ES-I3 (cell line): Measurements from ENCODE around the gene IGSF11.
"Not testable (repeated sequence)": the region's sequence is repeated elsewhere in the genome, so short reads cannot be mapped to it uniquely, and the experiment has no call there.

ENCODE experiments used
- H3K36me3 ChIP-seq: 2 replicates; pipeline ENCODE4 v1.6.1; 2013; ENCODE audit warnings: mild to moderate bottlenecking, low read length, control low read depth, moderate library complexity; ENCODE audit not compliant: insufficient read depth
- H3K4me1 ChIP-seq: 2 replicates; pipeline ENCODE4 v1.6.1; 2013; ENCODE audit warnings: mild to moderate bottlenecking, control low read depth, low read length; ENCODE audit not compliant: insufficient read depth
- H3K9ac ChIP-seq: 2 replicates; pipeline ENCODE4 v1.6.1; 2013; ENCODE audit warnings: low read depth, mild to moderate bottlenecking, low read length, moderate library complexity
- H3K9me3 ChIP-seq: 2 replicates; pipeline ENCODE4 v1.6.1; 2013; ENCODE audit warnings: mild to moderate bottlenecking, low read length, moderate library complexity; ENCODE audit not compliant: control insufficient read depth, insufficient read depth

The IGSF11 gene

DNA sequence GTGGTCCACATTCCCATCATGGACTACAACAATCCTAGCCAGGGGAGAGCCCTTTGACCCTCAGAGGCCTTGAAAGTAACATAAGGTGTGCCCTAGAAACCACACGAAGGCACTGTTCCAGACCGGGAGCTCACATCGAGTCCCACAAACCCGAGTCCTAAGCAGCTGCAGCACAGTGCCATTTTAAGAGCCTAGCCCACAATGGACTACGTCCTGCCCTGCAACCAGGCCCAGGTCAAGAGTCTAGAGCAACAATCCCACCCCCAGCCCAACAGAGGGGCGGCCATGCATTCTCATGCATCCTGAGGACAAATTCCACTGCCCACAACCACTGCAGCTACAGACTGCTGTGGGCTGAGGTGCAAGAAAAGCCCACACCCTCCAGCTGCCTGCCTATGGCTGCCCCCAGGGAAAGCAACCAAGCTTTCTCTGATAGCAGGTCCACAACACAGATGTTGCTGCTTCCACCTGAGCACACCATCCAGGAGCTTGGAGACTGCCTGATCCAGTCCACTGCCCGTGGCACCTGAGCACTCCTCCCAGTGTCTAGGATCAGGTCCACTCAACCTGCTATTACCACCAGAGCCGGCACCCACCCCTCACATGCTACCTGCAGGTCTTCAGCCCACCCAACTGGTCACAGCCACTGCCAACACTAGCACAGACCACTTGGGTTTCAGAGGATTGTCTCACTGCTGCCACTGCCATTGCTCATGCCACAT, 56.8 kb downstream of the IGSF11 start:
- Histone ChIP-seq H3K9me3 (no peaks in the 10 kb centered on the region), H3K4me1 (no peaks in the 10 kb centered on the region), H3K9ac (no peak overlapping the region), H3K36me3 (no peaks in the 10 kb centered on the region)

DNA sequence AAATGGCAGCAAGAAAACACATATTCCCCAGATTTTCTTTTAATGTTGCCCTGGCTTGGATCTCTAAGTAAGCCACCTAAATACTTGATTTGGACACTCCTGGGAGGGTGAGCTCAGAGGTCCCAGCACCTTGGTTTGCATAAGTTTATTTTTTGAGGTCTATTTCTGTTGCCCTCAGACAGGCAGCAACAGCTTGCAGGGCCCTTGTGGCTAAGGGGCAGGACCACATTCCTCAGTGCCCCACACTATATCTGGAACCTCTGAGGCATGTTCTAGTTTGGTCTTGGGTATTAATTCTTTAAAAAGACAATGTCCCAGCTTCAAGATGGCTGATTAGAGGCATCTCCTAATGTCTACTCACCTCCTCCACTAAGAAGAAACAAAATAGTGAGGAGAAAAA, 57.5 kb downstream of the IGSF11 start:
- H3K4me1 ChIP-seq, result no peaks in the 10 kb centered on the region
- H3K9me3 ChIP-seq, result no peaks in the 10 kb centered on the region
- no peaks in the 10 kb centered on the region for H3K36me3 ChIP-seq
- no peak overlapping the region for H3K9ac ChIP-seq

DNA sequence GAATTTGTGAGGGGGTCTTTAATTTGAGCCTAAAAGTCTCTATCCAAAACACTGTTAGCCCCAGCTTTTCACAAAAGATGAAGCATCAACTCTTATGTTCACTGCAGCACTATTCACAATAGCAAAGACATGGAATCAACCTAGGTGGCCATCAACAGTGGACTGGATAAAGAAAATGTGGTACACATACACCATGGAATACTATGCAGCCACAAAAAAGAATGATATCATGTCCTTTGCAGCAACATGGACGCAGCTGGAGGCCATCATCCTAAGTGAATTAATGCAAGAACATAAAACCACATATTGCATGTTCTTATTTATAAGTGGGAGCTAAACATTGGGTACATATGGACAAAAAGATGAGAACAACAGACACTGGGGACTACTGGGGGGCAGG, 59.2 kb downstream of the IGSF11 start:
- not testable (repeated sequence) for H3K4me1 ChIP-seq, H3K36me3 ChIP-seq, H3K9ac ChIP-seq, H3K9me3 ChIP-seq

DNA sequence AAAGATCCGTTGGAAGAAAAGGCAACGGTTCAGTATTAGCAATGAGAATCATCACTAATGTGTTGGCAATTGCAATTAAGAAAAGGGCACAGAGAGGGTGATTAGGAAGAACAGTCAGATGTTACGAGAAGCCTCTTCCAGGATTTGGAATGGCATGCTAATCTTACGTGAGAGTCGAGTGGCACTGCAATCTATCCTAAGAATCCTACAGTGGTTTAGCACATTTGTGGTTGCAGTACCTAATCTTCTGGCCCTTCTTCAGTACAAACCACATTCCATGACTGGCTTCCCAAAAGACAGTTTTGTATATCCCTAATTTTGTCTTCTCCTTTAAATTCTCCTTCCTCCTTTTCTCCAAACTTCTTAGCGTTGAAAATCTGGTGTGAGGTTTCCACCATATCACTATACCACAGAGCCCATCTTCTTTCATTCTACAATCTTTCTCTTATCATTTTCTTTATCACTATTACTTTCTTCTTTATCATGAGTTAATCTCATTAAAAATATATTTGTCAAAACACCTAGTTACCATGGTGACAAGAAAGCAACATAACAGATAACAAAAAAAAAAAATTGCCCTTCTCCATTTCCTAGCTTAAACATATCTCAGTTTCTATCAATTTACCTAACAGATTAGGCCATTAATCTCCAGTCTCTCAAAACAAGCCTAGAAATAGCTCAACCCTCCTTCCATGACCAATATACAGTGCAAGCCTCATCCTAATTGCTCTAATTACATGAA, 60.1 kb downstream of the IGSF11 start:
- H3K9ac ChIP-seq, result no peak overlapping the region
- no peaks in the 10 kb centered on the region for H3K36me3 ChIP-seq
- no peaks in the 10 kb centered on the region for H3K9me3 ChIP-seq
- H3K4me1 ChIP-seq, result no peaks in the 10 kb centered on the region

DNA sequence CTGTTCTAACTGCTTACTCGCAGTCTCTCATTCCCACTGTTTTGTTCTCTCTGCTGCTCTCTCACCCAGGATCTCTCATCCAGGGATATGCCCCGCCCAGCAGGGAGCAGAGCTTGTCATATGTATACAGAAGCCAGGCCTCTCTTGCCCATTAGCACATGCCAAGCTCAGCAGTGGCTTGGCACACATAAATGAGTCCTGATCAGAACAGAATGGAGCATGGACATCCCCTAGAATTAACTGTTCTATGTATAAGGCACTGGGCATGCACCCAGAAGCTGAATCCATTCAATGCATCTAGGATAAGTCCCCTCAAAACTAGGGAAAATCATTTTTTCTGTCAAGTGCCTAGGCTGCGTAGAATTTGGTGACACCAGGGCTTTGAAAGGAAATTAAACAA, 61.6 kb downstream of the IGSF11 start:
- no peaks in the 10 kb centered on the region for H3K36me3 ChIP-seq
- H3K4me1 ChIP-seq, result no peaks in the 10 kb centered on the region
- H3K9me3 ChIP-seq, result no peaks in the 10 kb centered on the region
- no peak overlapping the region for H3K9ac ChIP-seq

DNA sequence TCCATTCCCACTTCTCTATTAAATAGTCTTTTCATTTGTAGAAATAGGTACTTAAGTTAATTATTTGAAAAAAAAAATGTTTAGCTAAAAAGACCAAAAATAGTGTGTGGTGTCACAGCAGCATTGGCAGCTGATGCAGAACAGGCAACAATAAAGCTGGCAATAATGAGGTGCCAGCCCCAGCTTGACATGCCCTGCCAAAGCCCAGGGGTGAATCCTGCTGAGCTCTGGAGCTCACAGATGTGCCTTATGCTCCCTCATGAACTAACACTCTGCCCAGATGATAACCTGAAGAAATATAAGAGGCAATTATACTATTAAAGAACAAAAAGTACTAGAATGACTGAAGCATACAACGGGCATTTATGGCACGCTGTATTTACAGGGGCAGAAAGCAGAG, 63.8 kb downstream of the IGSF11 start:
- Histone ChIP-seq H3K9me3 (no peaks in the 10 kb centered on the region), H3K9ac (no peak overlapping the region), H3K4me1 (no peaks in the 10 kb centered on the region), H3K36me3 (no peaks in the 10 kb centered on the region)

DNA sequence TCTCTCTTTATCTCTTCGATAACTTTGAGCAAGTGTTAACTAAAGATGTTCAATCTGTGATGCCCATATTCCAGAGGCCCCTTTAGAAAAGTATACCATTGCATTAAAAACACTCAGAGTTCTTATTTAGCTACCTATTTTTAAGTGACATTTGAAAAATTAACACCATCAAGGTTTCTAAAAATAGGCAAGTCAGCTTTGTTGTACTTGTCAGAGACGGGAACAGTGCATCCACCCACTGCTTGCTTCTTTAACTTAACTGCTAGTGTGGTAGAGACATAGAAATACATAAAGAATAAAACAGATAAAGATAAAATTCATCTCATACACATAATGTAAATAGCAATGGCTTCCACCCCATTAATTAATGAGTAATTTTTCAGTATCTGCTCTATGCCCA, 66.0 kb downstream of the IGSF11 start:
- Histone ChIP-seq H3K36me3 (no peaks in the 10 kb centered on the region), H3K9ac (no peak overlapping the region)

DNA sequence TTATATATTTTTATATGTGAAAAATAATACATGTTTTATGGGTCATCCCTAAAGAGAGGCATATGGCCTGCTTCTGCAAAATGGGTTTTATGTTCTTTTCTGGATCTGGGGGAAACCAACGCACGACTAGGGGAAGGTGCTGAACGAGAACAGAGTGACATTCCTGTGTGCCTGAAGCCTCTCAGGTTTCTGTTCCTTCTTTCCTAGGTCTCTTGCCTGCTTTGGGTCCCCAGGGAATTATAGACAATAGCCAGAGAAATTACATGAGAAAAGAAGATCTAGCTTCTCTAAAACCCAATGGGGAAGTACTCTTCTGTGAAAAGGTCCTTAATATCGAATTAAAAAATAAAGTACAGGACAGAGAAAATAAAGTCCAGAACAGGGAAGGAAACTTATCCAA, 66.5 kb downstream of the IGSF11 start:
- Histone ChIP-seq H3K9me3 (no peaks in the 10 kb centered on the region), H3K9ac (no peak overlapping the region), H3K36me3 (no peaks in the 10 kb centered on the region), H3K4me1 (no peaks in the 10 kb centered on the region)

More for the DNA sequence above, 66.0 kb downstream of the IGSF11 start:
- Histone ChIP-seq H3K9me3 (no peaks in the 10 kb centered on the region), H3K4me1 (no peaks in the 10 kb centered on the region)

DNA sequence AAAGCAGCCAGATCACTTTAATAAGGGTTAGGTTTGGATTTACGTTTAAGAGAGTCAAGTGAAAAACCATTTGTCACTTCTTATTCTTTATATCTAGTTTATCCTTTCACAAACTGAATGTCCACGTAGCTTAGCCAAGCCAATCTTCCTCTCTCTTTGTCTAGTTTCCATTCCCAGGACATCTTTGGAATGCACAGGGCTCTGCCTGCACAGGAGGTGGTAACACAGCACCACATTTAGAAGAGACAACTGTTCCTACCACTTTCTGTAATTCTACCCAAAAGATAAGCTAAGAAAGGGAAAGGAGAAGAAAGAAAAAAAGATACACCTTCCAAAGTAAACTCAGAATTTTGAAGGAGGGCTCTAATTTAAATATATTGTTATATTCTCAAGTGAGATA, 67.9 kb downstream of the IGSF11 start:
- Histone ChIP-seq H3K9me3 (no peaks in the 10 kb centered on the region), H3K9ac (no peak overlapping the region), H3K4me1 (no peaks in the 10 kb centered on the region), H3K36me3 (no peaks in the 10 kb centered on the region)

DNA sequence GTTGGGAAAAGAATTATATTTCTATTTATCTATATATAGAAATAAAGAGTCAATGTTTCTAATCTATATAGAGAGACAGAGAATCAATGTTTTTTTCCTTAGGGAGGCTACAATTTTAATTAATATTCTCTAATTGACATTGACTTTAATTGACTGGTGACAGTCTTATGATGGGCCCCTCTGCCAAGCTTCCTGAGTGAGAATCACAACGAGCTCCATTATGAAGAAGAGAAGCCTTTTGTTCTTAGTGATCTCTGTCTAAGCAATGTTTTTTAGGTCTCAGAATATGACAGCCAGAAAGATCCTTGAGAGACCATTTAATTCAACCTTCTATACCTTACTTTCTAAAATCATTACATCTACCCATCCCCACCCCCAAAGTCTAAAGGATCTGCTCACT, 70.9 kb downstream of the IGSF11 start:
- Histone ChIP-seq H3K36me3 (no peaks in the 10 kb centered on the region), H3K4me1 (no peaks in the 10 kb centered on the region), H3K9ac (no peak overlapping the region), H3K9me3 (no peaks in the 10 kb centered on the region)

DNA sequence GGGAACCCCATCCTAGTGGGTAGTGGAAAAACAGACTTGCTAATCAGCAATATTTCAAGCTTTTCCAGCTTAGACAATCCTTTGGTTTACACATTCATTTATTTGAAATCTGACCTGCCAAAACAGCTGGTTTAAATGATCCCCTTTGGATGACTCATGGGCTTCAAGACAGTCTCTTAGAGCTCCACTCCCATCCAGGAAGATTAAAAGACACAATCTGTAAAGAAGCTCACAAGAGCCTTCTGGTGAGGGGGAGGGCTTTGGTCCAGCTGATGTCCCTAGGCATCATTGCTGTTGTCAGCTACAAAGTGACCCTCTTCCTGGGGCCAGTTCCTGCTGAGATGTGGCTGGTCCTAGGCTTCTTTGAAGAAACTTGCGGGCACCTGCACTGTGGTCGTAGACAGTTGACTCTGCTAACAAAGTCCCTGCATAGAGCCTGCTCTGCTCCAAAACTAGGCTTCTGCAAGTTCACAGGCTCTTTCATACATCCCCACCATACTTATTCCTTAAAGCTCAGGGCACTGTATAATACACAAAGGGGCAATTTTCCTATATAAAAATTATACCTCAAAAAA, 73.7 kb downstream of the IGSF11 start:
- Histone ChIP-seq H3K9ac (no peak overlapping the region), H3K36me3 (no peaks in the 10 kb centered on the region), H3K4me1 (0 out of 2 replicates have a peak, but pooled peaks cover 3% of the 10 kb centered on the region), H3K9me3 (no peaks in the 10 kb centered on the region)

DNA sequence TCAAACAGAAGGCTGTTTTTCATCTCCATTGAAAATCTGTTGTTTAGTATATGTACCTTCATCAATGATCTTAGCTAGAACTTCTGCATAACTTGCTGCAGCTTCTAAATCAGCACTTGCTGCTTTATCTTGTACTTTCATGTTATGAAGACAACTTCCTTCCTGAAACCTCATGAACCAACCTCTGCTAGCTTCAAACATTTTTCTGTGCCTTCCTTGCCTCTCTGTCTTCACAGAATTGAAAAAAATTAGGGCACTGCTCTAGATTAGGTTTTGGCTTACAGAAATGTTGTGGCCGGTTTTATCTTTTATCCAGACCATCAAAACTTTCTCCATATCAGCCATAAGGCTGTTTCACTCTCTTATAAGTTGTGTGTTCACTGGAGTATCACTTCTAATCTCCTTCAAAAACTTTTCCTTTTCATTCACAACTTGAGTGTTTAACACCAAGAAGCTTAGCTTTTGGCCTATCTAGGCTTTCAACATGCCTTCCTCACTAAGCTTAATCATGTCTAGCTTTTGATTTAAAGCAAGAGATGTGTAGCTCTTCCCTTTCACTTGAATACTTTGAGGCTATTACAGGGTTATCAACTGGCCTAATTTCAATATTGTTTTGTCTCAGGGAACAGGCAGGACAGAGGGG, 78.6 kb downstream of the IGSF11 start:
- H3K9me3 ChIP-seq, result no peaks in the 10 kb centered on the region
- H3K36me3 ChIP-seq, result no peaks in the 10 kb centered on the region
- no peak overlapping the region for H3K9ac ChIP-seq
- H3K4me1 ChIP-seq, result 0 out of 2 replicates have a peak, but pooled peaks cover 3% of the 10 kb centered on the region

DNA sequence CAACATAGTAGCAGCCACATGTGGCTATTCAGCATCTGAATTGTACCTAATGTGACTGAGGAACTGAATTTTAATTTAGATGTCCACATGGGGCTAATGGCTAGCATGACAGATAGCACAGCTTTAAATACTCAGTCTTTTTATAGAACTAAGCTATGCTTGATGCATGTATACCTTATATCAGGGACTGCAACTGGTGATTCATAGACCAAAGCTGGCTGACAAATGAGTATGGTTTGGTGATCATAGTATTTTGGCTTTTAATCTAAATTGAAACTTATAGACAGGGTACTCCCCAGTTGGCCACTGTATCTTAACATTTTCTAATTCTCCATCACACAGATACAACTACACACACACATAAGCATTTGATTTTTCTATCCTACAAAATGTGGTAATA, 83.6 kb downstream of the IGSF11 start:
- H3K9me3 ChIP-seq, result no peaks in the 10 kb centered on the region
- H3K9ac ChIP-seq, result no peak overlapping the region
- H3K4me1 ChIP-seq, result no peaks in the 10 kb centered on the region
- H3K36me3 ChIP-seq, result no peaks in the 10 kb centered on the region; the same call in 1 of the 2 replicates

DNA sequence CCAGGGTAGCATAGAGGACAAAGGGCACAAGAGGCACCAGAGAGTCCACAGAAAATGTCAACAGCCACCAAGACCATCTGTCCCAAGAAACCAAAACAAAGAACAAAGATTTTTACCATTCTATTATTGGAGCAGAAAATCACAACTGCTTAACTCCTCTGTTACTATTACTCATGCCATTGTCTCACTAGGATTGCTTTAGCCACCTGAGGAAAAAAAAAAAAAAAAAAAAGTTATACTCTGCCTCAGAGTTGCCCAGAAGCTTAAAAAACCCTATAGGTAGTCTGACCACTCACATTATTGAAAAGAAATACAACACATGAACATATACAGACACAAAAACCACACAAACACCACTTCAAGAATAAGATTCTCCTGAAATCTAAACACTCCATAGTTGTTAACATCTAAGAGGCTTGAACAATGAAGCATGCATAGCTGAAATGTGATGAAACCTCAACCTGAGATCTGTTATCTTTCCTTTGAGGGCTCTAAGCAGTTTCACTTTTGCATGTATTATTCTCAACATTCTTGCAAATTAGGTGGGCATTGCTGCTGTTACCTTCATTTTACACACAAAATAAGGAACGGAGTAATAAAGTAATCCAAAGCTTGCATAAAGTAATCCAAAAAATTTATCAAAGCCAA, 85.4 kb downstream of the IGSF11 start:
- H3K9ac ChIP-seq, result no peak overlapping the region
- H3K4me1 ChIP-seq, result no peaks in the 10 kb centered on the region
- H3K36me3 ChIP-seq, result no peaks in the 10 kb centered on the region; the same call in 1 of the 2 replicates
- no peaks in the 10 kb centered on the region for H3K9me3 ChIP-seq
